Skin of body (tissue), 2 donors: ENCODE data around the gene FBXL19. TPM values are rescaled to one million over a fixed set of nuclear protein-coding genes. Genes with fewer than 3 reads are reported as not detected.
"Not testable (repeated sequence)": the region's sequence is repeated elsewhere in the genome, so short reads cannot be mapped to it uniquely, and the experiment has no call there.

Experiments
- DNase-seq: peaks from one replicate; lab custom pipeline; 2025; lab: John Stamatoyannopoulos, UW
- total RNA-seq: library from RNA; depleted of rRNA; stranded (reverse); fragments of >200 nt; gene quantifications from one replicate; pipeline ENCODE4 v1.2.3, GENCODE V29; 2014

Gene FBXL19
- total RNA-seq, 1 donor from 2014 or later = 9.8 TPM

GRCh38 chr16:30921748-30922419, 1.5 kb upstream of the FBXL19 start:
- DNase-seq = peak; percentile 97

GRCh38 chr16:30922420-30922959, 882 bp upstream of the FBXL19 start:
- DNase-seq = peak; percentile 100

- DNase-seq = peak; percentile 100
Observed at GRCh38 chr16:30922960-30923535, 324 bp upstream of the FBXL19 start.

GRCh38 chr16:30924076-30924912, 922 bp downstream of the FBXL19 start:
- DNase-seq = no peak

- no peak for DNase-seq
Observed at GRCh38 chr16:30924913-30925631, 1.7 kb downstream of the FBXL19 start.

- DNase-seq = no peak
Observed at GRCh38 chr16:30925632-30925987, 2.2 kb downstream of the FBXL19 start.

- DNase-seq = no peak
Observed at GRCh38 chr16:30925995-30926811, 2.8 kb downstream of the FBXL19 start.

- DNase-seq = no peak
Observed at GRCh38 chr16:30926937-30927788, 3.8 kb downstream of the FBXL19 start.

GRCh38 chr16:30927789-30928378, 4.5 kb downstream of the FBXL19 start:
- peak; percentile 69 for DNase-seq

- no peak for DNase-seq
Observed at GRCh38 chr16:30928390-30928789, 5.0 kb downstream of the FBXL19 start.

GRCh38 chr16:30929167-30929566, 5.8 kb downstream of the FBXL19 start:
- no peak for DNase-seq

GRCh38 chr16:30930160-30930571, 6.8 kb downstream of the FBXL19 start:
- DNase-seq = no peak

- no peak for DNase-seq
Observed at GRCh38 chr16:30931068-30931650, 7.8 kb downstream of the FBXL19 start.

GRCh38 chr16:30934827-30935557, 11.6 kb downstream of the FBXL19 start:
- no peak for DNase-seq

- DNase-seq = no peak
Observed at GRCh38 chr16:30937692-30938091, 14.3 kb downstream of the FBXL19 start.

- DNase-seq = not testable (repeated sequence)
Observed at GRCh38 chr16:30939571-30939970, 16.2 kb downstream of the FBXL19 start.

GRCh38 chr16:30941600-30942425, 18.4 kb downstream of the FBXL19 start:
- DNase-seq = no peak
